ENCODE results near the gene ARSJ. TPM values are rescaled to one million over a fixed set of nuclear protein-coding genes. Genes with fewer than 3 reads are reported as not detected.

ARSJ gene
- total RNA-seq, 1 donor from 2014 or later, result 12.8 TPM

DNA sequence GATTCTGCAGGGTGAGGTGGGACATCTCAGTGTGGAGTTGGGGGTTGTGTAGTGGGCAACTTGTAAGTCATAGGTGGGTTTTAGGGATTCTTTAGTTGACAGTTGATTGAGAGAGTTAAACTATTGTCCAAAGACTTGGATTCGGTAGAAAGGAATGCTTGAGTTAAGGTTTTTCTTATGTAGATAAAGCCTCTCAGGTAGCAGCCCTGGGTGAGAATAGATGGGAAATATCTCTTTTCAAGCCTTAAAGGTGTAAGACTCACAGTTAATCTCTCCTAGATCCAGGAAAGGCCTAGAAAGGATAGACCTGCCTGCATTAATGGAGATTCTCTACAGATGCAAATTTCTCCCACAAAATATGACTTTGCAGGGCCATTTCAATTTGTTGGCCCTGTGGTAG, 108.4 kb downstream of the ARSJ start:
- no peak for DNase-seq (ENCODE audit: low spot score)
- intact Hi-C loops (cut with DNase I), result no loop called here

- intact Hi-C loops (cut with DNase I), result no loop called here
- DNase-seq (ENCODE audit: low spot score), result no peak
Observed at GRCh38 chr4:113869743-113870375, 109.6 kb downstream of the ARSJ start.

GRCh38 chr4:113866611-113867010, 112.8 kb downstream of the ARSJ start:
- intact Hi-C loops (cut with DNase I), result no loop called here
- no peak for DNase-seq (ENCODE audit: low spot score)

GRCh38 chr4:113858924-113859323, 120.5 kb downstream of the ARSJ start:
- DNase-seq (ENCODE audit: low spot score), result no peak
- intact Hi-C loops (cut with DNase I), result no loop called here

DNA sequence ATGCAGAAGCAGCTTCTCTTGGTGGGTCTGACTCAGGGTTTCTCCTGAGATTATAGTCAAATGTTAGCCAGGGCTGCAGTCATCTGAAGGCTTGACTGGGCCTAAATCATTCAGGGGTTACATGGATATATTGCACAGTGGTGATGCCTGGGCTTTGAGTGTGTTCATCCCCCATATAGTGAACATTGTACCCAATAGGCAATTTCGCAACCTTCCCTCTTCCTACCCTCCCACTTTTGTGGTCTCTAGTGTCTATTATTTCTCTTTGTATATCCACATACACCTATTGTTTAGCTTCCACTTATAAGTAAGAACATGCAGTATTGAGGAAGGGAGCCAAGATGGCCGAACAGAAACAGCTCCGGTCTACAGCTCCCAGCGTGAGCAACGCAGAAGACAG, 127.6 kb downstream of the ARSJ start:
- no peak for DNase-seq (ENCODE audit: low spot score)
- intact Hi-C loops (cut with DNase I), result no loop called here

Other genes starting within 250 kb of the ARSJ start
- 217 TPM for gene CAMK2D, start 217.9 kb downstream of the ARSJ start, total RNA-seq

Data from cardiac septum (tissue), 1 donor.